ENCODE measurements around the gene PAOX.

The PAOX gene

DNA sequence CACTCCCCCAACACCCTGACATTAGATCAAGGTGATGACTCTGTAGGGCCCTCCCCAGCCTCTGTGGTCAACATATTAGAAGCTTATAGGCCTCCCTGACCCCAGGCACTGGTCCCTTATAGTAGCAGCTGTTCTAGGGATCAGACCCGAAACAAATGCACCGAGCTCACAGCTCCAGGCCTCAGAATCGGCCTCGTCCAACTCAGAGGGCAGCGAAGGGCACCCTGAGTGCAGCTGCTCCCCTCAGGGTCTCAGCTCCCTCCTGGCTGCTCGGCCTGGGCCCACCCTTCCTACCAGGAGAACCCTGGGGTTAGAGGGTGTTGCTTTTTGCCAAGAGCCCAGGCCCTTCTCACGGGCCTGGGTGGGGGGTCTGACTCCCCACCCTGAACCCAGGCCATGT lies 10.9 kb upstream of the PAOX start:
- H4K20me1 ChIP-seq (ENCODE audit: insufficient read depth, low read length): no peaks in the 10 kb centered on the region
- no peak overlapping the region for H3K4me3 ChIP-seq (ENCODE audit: low read length)
- H3K27me3 ChIP-seq (ENCODE audit: low read depth, low read length): no peaks in the 10 kb centered on the region
- no peaks in the 10 kb centered on the region for H3K4me1 ChIP-seq (ENCODE audit: low read length)
- TF ChIP-seq, protein P1, sequence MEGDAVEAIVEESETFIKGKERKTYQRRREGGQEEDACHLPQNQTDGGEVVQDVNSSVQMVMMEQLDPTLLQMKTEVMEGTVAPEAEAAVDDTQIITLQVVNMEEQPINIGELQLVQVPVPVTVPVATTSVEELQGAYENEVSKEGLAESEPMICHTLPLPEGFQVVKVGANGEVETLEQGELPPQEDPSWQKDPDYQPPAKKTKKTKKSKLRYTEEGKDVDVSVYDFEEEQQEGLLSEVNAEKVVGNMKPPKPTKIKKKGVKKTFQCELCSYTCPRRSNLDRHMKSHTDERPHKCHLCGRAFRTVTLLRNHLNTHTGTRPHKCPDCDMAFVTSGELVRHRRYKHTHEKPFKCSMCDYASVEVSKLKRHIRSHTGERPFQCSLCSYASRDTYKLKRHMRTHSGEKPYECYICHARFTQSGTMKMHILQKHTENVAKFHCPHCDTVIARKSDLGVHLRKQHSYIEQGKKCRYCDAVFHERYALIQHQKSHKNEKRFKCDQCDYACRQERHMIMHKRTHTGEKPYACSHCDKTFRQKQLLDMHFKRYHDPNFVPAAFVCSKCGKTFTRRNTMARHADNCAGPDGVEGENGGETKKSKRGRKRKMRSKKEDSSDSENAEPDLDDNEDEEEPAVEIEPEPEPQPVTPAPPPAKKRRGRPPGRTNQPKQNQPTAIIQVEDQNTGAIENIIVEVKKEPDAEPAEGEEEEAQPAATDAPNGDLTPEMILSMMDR (IDR thresholded peaks at IDR 0.05; ENCODE audit: low read depth, low read length): no peak
- TF ChIP-seq EZH2phosphoT487 (IDR thresholded peaks at IDR 0.05; ENCODE audit: low read depth): no peak
- no peak overlapping the region for H3K9ac ChIP-seq (ENCODE audit: low read length)
- no peaks in the 10 kb centered on the region for H3K36me3 ChIP-seq (replicated peaks; ENCODE audit: low read depth, low read length)
- no peak overlapping the region for H3K4me2 ChIP-seq (ENCODE audit: low read length)
- no peaks in the 10 kb centered on the region for H3K79me2 ChIP-seq (ENCODE audit: low read length)
- no peak overlapping the region for H2AFZ ChIP-seq (ENCODE audit: low read depth, low read length)
- H3K9me3 ChIP-seq (ENCODE audit: insufficient read depth, low read length): no peaks in the 10 kb centered on the region
- no peak overlapping the region for H3K27ac ChIP-seq (ENCODE audit: low read length)

DNA sequence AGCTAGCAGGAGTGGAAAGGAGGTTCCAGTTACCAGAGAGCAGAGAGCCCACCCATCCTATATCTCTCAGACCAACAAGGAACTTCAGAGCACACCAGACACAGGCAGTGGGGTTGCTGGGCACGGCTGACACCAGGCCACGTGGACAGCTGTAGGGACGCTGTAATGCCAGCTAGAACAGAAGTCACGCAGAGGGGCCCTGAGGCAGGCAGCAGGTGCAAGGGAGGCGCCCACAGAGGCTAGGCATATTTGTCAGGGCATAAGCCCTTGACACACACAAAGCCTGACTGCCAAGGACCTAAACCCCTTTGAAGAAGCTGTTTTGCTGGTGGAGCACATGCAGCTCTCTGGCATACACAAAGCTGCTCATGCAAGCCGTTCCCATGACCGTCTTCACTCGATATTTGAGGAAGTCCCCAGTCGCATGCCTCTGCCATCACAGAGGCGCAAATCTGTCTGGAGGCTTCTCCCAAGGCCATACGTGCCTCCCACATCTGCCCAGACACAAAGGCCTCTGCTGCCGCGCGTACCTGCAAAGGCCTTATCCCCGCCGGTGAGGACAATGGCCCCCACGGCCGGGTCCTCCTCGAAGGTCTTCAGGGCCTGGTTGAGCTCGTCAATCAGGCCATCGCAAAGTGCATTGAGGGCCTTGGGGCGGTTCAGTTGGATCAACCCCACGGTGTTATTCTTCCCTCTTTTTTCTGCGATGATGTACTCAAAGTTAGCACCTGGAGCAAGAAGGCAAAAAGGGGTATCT lies 8.9 kb upstream of the PAOX start:
- no peaks in the 10 kb centered on the region for H3K36me3 ChIP-seq (replicated peaks; ENCODE audit: low read depth, low read length)
- TF ChIP-seq, protein P1 (IDR thresholded peaks at IDR 0.05; ENCODE audit: low read depth, low read length): no peak
- no peak for TF ChIP-seq EZH2phosphoT487 (IDR thresholded peaks at IDR 0.05; ENCODE audit: low read depth)
- H4K20me1 ChIP-seq (ENCODE audit: insufficient read depth, low read length): no peaks in the 10 kb centered on the region
- no peak overlapping the region for H3K27ac ChIP-seq (ENCODE audit: low read length)
- H3K79me2 ChIP-seq (ENCODE audit: low read length): no peaks in the 10 kb centered on the region
- no peak overlapping the region for H2AFZ ChIP-seq (ENCODE audit: low read depth, low read length)
- no peaks in the 10 kb centered on the region for H3K9me3 ChIP-seq (ENCODE audit: insufficient read depth, low read length)
- H3K27me3 ChIP-seq (ENCODE audit: low read depth, low read length): no peaks in the 10 kb centered on the region
- peaks cover 3% of the 10 kb centered on the region for H3K4me1 ChIP-seq (ENCODE audit: low read length)
- no peak overlapping the region for H3K4me2 ChIP-seq (ENCODE audit: low read length)
- H3K9ac ChIP-seq (ENCODE audit: low read length): no peak overlapping the region
- H3K4me3 ChIP-seq (ENCODE audit: low read length): no peak overlapping the region

DNA sequence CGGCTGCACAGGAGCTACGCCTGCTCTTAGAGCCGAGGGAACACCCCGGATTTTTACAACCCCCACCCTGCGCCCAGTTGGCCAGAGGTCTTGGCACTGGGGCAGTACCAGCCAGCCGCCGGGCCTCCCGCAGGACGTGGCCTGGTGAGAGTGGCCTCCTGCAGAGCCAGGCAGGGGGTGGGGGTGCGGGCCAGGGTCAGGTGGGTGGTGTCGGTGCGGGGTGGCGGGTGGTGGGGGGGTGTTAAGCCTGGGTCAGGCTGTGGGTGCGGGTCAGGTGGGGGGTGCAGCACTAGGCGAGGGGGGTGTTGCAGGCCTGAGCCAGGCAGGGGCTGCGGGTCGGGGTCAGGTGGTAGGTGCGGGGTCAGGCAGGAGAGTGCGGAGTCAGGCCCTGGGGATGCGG lies 6.6 kb upstream of the PAOX start:
- H3K27me3 ChIP-seq (ENCODE audit: low read depth, low read length): no peaks in the 10 kb centered on the region
- no peak overlapping the region for H3K9ac ChIP-seq (ENCODE audit: low read length)
- no peaks in the 10 kb centered on the region for H3K79me2 ChIP-seq (ENCODE audit: low read length)
- TF ChIP-seq EZH2phosphoT487 (IDR thresholded peaks at IDR 0.05; ENCODE audit: low read depth): no peak
- TF ChIP-seq, protein P1 (IDR thresholded peaks at IDR 0.05; ENCODE audit: low read depth, low read length): no peak
- H3K9me3 ChIP-seq (ENCODE audit: insufficient read depth, low read length): no peaks in the 10 kb centered on the region
- no peak overlapping the region for H3K27ac ChIP-seq (ENCODE audit: low read length)
- H3K4me3 ChIP-seq (ENCODE audit: low read length): peak overlapping the region; percentile 40; the same call in 1 of the 2 replicates
- peak overlapping the region; percentile 41 for H3K4me2 ChIP-seq (ENCODE audit: low read length)
- H4K20me1 ChIP-seq (ENCODE audit: insufficient read depth, low read length): no peaks in the 10 kb centered on the region
- peaks cover 13% of the 10 kb centered on the region for H3K4me1 ChIP-seq (ENCODE audit: low read length)
- H3K36me3 ChIP-seq (replicated peaks; ENCODE audit: low read depth, low read length): no peaks in the 10 kb centered on the region
- H2AFZ ChIP-seq (ENCODE audit: low read depth, low read length): no peak overlapping the region

DNA sequence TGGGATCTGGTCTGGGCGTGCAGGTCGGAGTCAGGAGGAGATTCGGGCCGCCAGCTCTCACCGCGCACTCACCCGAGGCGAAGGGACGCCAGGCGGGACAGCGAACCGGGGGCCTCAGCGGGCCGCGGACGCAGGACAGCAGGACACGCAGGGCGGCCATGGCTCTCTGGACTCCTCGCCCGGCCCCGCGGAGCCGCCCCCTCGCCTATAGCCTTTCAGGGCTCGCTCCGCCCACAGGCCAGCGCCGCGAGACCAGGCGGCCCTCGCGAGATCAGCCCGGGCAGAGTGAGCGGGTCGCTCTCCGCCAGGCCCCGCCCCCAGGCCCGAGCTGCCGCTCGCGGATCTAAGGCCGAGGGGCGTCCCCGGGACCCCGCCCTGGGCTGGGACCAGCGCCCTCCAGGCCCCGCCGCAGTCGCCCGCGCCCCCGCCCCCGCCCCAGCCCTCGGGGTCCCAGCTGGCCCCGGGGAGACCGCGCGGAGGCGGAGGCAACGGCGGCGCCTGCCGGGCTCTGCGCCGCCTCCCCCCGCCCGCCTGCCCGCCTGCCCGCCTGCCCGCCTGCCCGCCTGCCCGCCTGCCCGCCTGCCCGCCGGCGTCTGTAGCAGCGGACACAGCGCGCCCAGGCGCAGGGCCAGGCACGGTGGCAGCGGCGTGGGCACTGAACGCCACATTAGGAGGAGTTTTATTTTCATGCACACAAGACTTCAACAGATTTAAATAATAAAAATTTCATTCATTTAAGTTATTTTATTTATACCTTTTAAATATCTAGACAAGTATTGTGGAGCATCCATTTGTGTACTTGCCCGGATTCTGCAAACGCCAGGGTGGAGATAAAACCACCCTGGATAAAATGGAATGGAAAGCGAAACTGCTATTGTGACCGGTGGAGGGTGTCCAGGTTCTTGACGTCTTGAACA lies 5.6 kb upstream of the PAOX start, which contains the start of gene ECHS1:
Gene ECHS1 (minus strand): TSS at position 181 of the 917 bp plus-strand sequence. CDS start 21 bp downstream, at position 160.
- Histone ChIP-seq H3K4me3 (ENCODE audit: low read length) (peak within 1 kb of the TSS; percentile 83), H3K4me2 (ENCODE audit: low read length) (peak within 1 kb of the TSS; percentile 63), H3K79me2 (ENCODE audit: low read length) (no peaks in the 10 kb centered on the region), H3K9me3 (ENCODE audit: insufficient read depth, low read length) (no peaks in the 10 kb centered on the region), H3K36me3 (replicated peaks; ENCODE audit: low read depth, low read length) (no peaks in the 10 kb centered on the region), H3K27me3 (ENCODE audit: low read depth, low read length) (no peaks in the 10 kb centered on the region), H3K9ac (ENCODE audit: low read length) (peak within 1 kb of the TSS; percentile 59), H3K27ac (ENCODE audit: low read length) (no peak within 1 kb of the TSS), H4K20me1 (ENCODE audit: insufficient read depth, low read length) (no peaks in the 10 kb centered on the region), H3K4me1 (ENCODE audit: low read length) (peaks cover 19% of the 10 kb centered on the region), H2AFZ (ENCODE audit: low read depth, low read length) (no peak within 1 kb of the TSS)
- TF ChIP-seq EZH2phosphoT487 (IDR thresholded peaks at IDR 0.05; ENCODE audit: low read depth): no peak
- TF ChIP-seq, protein P1 (IDR thresholded peaks at IDR 0.05; ENCODE audit: low read depth, low read length): no peak

All from OCI-LY3 (cell line).